Endothelial cell of umbilical vein (primary cell): ENCODE measurements around the gene TMPRSS12. TPM values are rescaled to one million over a fixed set of nuclear protein-coding genes. Genes with fewer than 3 reads are reported as not detected.
A peak's percentile ranks its signal among the peaks of the same experiment; 100 is the strongest.

Experiments used
- BruUV-seq: library from RNA; stranded (reverse); fragments of 400-500 nt; replicated peaks from 2 replicates; lab custom pipeline; 2021; lab: Mats Ljungman, UMichigan
- CTCF ChIA-PET: fragments of 300-600, 350-600 bp; sonication (Branson Sonifier 250); formaldehyde crosslinking; loops from one replicate; lab custom pipeline; 2021; ENCODE audit warnings: antibody characterized with exemption, inconsistent platforms; lab: Charles Lee
- POLR2A ChIA-PET: fragments of 300-600, 350-600 bp; sonication (Branson Sonifier 250); formaldehyde crosslinking; loops from one replicate; lab custom pipeline; 2021; ENCODE audit warnings: antibody characterized with exemption, inconsistent platforms; lab: Charles Lee
- DNase-seq: peaks from one replicate; pipeline ENCODE4 v3.0.0-alpha.2; 2011; ENCODE audit warnings: low read depth, low spot score
- FAIRE-seq: peaks from 2 replicates; lab custom pipeline; 2011; peaks lifted over from hg19 to GRCh38; lab: Jason Lieb, UNC
- H2AFZ ChIP-seq: 2 replicates; pipeline ENCODE4 v1.6.0; 2012; ENCODE audit warnings: low read depth, low read length, control low read depth, inconsistent platforms
- H3K27ac ChIP-seq: 2 replicates; pipeline ENCODE4 v1.5.1; 2011; ENCODE audit warnings: low read depth, mild to moderate bottlenecking, control low read depth, low read length, moderate library complexity; ENCODE audit not compliant: insufficient read depth
- H3K27me3 ChIP-seq, 2 experiments: 2 replicates each; pipeline versions ENCODE4 v1.6.0 to v1.6.1; 2011; ENCODE audit warnings: low read length in 2 of 2, mixed read lengths in 1 of 2; ENCODE audit not compliant: control insufficient read depth in 2 of 2, insufficient read depth in 2 of 2
- H3K36me3 ChIP-seq, 2 experiments: 2 replicates in 1 of 2; 3 replicates in 1 of 2; pipeline ENCODE4 v1.5.1; 2011; ENCODE audit warnings: low read length in 2 of 2, mild to moderate bottlenecking in 1 of 2, moderate library complexity in 1 of 2; ENCODE audit not compliant: control insufficient read depth in 2 of 2, insufficient read depth in 2 of 2; ENCODE audit errors: extremely low read depth in 1 of 2
- H3K4me1 ChIP-seq: 3 replicates; pipeline ENCODE4 v1.5.1; 2011; ENCODE audit warnings: mild to moderate bottlenecking, low read length; ENCODE audit not compliant: control insufficient read depth, insufficient read depth; ENCODE audit errors: extremely low read depth
- H3K4me2 ChIP-seq: 2 replicates; pipeline ENCODE4 v1.6.1; 2011; ENCODE audit warnings: low read length, control low read depth, mixed read lengths; ENCODE audit not compliant: insufficient read depth
- H3K4me3 ChIP-seq, 3 experiments: fragments of 200-600 bp in 1 of 3; sonication (generic), shearing (Covaris generic) in 1 of 3; replicated peaks in 1 of 3; 2 replicates each; pipeline ENCODE4 v1.5.1; 2011 to 2016; ENCODE audit warnings: control low read depth in 3 of 3, low read length in 3 of 3, mild to moderate bottlenecking in 2 of 3, inconsistent platforms in 1 of 3, low read depth in 1 of 3, moderate library complexity in 1 of 3; ENCODE audit not compliant: insufficient read depth in 1 of 3
- H3K79me2 ChIP-seq: 2 replicates; pipeline ENCODE4 v1.6.0; 2012; ENCODE audit warnings: low read length, inconsistent platforms; ENCODE audit not compliant: control insufficient read depth, insufficient read depth
- H3K9ac ChIP-seq: replicated peaks from 2 replicates; pipeline ENCODE3; 2011; ENCODE audit warnings: low read length, control low read depth; ENCODE audit not compliant: insufficient read depth; ENCODE audit errors: extremely low read depth
- H3K9me1 ChIP-seq: replicated peaks from 3 replicates; pipeline ENCODE4 v1.6.0; 2011; ENCODE audit warnings: mild to moderate bottlenecking, low read length; ENCODE audit not compliant: control insufficient read depth, insufficient read depth; ENCODE audit errors: extremely low read depth
- H3K9me3 ChIP-seq: replicated peaks from 2 replicates; pipeline ENCODE4 v1.5.1; 2012; ENCODE audit warnings: low read length, inconsistent platforms; ENCODE audit not compliant: control insufficient read depth, insufficient read depth
- H4K20me1 ChIP-seq: replicated peaks from 2 replicates; pipeline ENCODE3; 2011; ENCODE audit warnings: mild to moderate bottlenecking, low read length; ENCODE audit not compliant: control insufficient read depth, insufficient read depth; ENCODE audit errors: extremely low read depth
- EZH2 ChIP-seq: IDR thresholded peaks from 2 replicates; pipeline ENCODE4 v1.6.1; 2012; ENCODE audit warnings: borderline replicate concordance, low read depth, mild to moderate bottlenecking, moderate library complexity, low read length, inconsistent platforms; ENCODE audit not compliant: severe bottlenecking
- JUN ChIP-seq: IDR thresholded peaks from 2 replicates; pipeline ENCODE4 v1.6.1; 2011; ENCODE audit warnings: borderline replicate concordance, low read depth; ENCODE audit not compliant: insufficient read length, insufficient read depth
- MAX ChIP-seq: IDR thresholded peaks from 2 replicates; pipeline ENCODE4 v1.6.1; 2011; ENCODE audit not compliant: insufficient read depth, insufficient read length
- MYC ChIP-seq: IDR thresholded peaks from one replicate; pipeline ENCODE4 v1.6.1; 2011; ENCODE audit warnings: mild to moderate bottlenecking, low read depth, low read length
- POLR2A ChIP-seq: IDR thresholded peaks from 2 replicates; pipeline ENCODE4 v1.6.1; 2012; ENCODE audit warnings: low read depth, mild to moderate bottlenecking, control low read depth, low read length
- POLR2AphosphoS5 ChIP-seq: IDR thresholded peaks from 2 replicates; pipeline ENCODE4 v1.6.1; 2012; ENCODE audit warnings: low read depth, mild to moderate bottlenecking, control low read depth, low read length, moderate library complexity; ENCODE audit not compliant: insufficient read depth
- dilution Hi-C: fragments of 300-500 bp; cut with MboI; formaldehyde crosslinking; loops from one replicate; pipeline ENCODE4 v1.15.0; 2019; ENCODE audit warnings: low sequenced_read_pairs; ENCODE audit not compliant: extremely low pct_ligation_motif_present
- intact Hi-C: fragments of 100-400 bp; cut with micrococcal nuclease; formaldehyde crosslinking; loops from one replicate; pipeline ENCODE4 v1.10.0; 2022
- polyA plus RNA-seq, 4 experiments: library from polyadenylated mRNA; depleted of rRNA in 3 of 4; stranded (reverse) in 3 of 4; unstranded in 1 of 4; fragments of >200 nt; gene quantifications; 2 replicates each; pipeline versions ENCODE4 v1.2.1 to v1.2.3, GENCODE V29; 2011 to 2012; ENCODE audit warnings: missing spikeins in 1 of 4
- total RNA-seq: library from RNA; stranded (reverse); gene quantifications from 2 replicates; pipeline ENCODE4 v1.2.3, GENCODE V29; 2021
- TF ChIP-seq, protein P1 (sequence below), 2 donors: IDR thresholded peaks; 1 replicate in 1 of 2; 2 replicates in 1 of 2; pipeline ENCODE4 v1.5.1; 2011; ENCODE audit warnings: low read length in 2 of 2, mild to moderate bottlenecking in 2 of 2, moderate library complexity in 2 of 2, control low read depth in 1 of 2, inconsistent platforms in 1 of 2, low read depth in 1 of 2; ENCODE audit not compliant: insufficient read depth in 1 of 2; ENCODE audit errors: extremely low read depth in 1 of 2

Gene TMPRSS12
- total and polyA plus RNA-seq, 2 donors (not counting 3 experiments of a cell fraction or from before 2014, with no cell fraction given), result not detected

DNA sequence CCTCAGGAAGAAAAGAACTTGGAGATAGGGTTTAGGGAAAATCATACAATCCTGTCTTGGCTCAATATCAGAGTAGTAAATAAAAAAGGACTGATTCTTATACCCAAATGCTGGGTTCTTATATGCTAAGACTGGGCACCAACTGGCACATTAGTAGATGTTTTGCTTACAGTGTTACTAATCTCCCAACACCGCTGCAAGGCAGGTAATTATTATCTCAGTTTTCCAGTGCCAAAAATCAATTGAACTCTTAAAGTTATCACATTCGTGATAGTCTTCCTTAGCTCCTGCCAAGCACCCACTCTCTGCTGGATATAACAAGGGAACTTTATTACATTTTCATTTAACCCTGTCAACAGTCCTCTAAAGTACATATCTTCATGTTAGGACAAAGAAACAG lies 84.6 kb downstream of the TMPRSS12 start:
- H3K9me3 ChIP-seq, result no peaks in the 10 kb centered on the region
- H3K79me2 ChIP-seq, result no peaks in the 10 kb centered on the region
- ChIA-PET CTCF (interaction anchor here (0.6 to 3.2 kb wide), 2 partner anchors 60 to 255 kb away, joined by 3 to 21 read pairs; no protein-coding TSS in a partner anchor), POLR2A (no interaction called here)
- DNase-seq, result peak; percentile 6
- intact Hi-C loops (loop anchor here (5.0 kb wide), 1 partner anchor 60 kb away; no protein-coding TSS in a partner anchor), dilution Hi-C loops (no loop called here)
- H3K36me3 ChIP-seq, result peaks cover 0 to 3% of the 10 kb centered on the region in 2 experiments
- no peaks in the 10 kb centered on the region for H4K20me1 ChIP-seq
- no peaks in the 10 kb centered on the region for H3K27me3 ChIP-seq
- H2AFZ ChIP-seq, result no peak overlapping the region
- H3K9ac ChIP-seq, result no peak overlapping the region
- H3K9me1 ChIP-seq, result no peaks in the 10 kb centered on the region
- no peak for TF ChIP-seq MAX
- TF ChIP-seq POLR2AphosphoS5, result no peak
- TF ChIP-seq POLR2A, result no peak
- TF ChIP-seq EZH2, result no peak
- no peak for TF ChIP-seq MYC
- TF ChIP-seq, protein P1, sequence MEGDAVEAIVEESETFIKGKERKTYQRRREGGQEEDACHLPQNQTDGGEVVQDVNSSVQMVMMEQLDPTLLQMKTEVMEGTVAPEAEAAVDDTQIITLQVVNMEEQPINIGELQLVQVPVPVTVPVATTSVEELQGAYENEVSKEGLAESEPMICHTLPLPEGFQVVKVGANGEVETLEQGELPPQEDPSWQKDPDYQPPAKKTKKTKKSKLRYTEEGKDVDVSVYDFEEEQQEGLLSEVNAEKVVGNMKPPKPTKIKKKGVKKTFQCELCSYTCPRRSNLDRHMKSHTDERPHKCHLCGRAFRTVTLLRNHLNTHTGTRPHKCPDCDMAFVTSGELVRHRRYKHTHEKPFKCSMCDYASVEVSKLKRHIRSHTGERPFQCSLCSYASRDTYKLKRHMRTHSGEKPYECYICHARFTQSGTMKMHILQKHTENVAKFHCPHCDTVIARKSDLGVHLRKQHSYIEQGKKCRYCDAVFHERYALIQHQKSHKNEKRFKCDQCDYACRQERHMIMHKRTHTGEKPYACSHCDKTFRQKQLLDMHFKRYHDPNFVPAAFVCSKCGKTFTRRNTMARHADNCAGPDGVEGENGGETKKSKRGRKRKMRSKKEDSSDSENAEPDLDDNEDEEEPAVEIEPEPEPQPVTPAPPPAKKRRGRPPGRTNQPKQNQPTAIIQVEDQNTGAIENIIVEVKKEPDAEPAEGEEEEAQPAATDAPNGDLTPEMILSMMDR (IDR thresholded peaks at IDR 0.05; ENCODE audit: extremely low read depth in 1 of 2, insufficient read depth in 1 of 2, low read depth in 1 of 2, low read length in 2 of 2), result no peak
- TF ChIP-seq JUN, result no peak
- H3K4me1 ChIP-seq, result peaks cover 24% of the 10 kb centered on the region
- no peak overlapping the region for H3K27ac ChIP-seq
- FAIRE-seq, result no peak
- no TSS peak for BruUV-seq
- H3K4me3 ChIP-seq, result no peak overlapping the region
- no peak overlapping the region for H3K4me2 ChIP-seq
